Activated T-cell treated with anti-CD3 and anti-CD28 coated beads, Interleukin-2, amount 50 U/mL, for 4 hours (primary cell): ENCODE measurements around the gene AKT3. TPM values are rescaled to one million over a fixed set of nuclear protein-coding genes. Genes with fewer than 3 reads are reported as not detected.
"Not testable (repeated sequence)": the region's sequence is repeated elsewhere in the genome, so short reads cannot be mapped to it uniquely, and the experiment has no call there.

Experiments used
- ATAC-seq, 2 donors: fragments of 200-7000 bp; cut with Tn5 transposase; one replicate each; pipeline ENCODE4 v1.10.0; 2021
- DNase-seq: peaks from one replicate; pipeline ENCODE4 v3.0.0-alpha.2; 2020
- H3K27me3 Mint-ChIP-seq: one replicate; pipeline ENCODE4 v1.8.0; 2021; ENCODE audit warnings: low read depth, mixed read lengths
- H3K36me3 Mint-ChIP-seq: one replicate; pipeline ENCODE4 v1.8.0; 2022; ENCODE audit warnings: mixed read lengths; ENCODE audit not compliant: insufficient read depth
- H3K4me1 Mint-ChIP-seq: one replicate; pipeline ENCODE4 v1.8.0; 2021; ENCODE audit warnings: low read depth, mixed read lengths
- H3K4me3 Mint-ChIP-seq: one replicate; pipeline ENCODE4 v1.8.0; 2021; ENCODE audit warnings: mild to moderate bottlenecking, moderate library complexity, mixed read lengths
- H3K9me3 Mint-ChIP-seq: one replicate; pipeline ENCODE4 v1.8.0; 2021; ENCODE audit warnings: mixed read lengths
- total RNA-seq, 3 donors: library from RNA; stranded (reverse); gene quantifications; one replicate each; pipeline ENCODE4 v1.2.1, GENCODE V29; 2021

The AKT3 gene
- total RNA-seq, 3 donors from 2014 or later: 17.9 to 19.1 (median 18.3) TPM

DNA sequence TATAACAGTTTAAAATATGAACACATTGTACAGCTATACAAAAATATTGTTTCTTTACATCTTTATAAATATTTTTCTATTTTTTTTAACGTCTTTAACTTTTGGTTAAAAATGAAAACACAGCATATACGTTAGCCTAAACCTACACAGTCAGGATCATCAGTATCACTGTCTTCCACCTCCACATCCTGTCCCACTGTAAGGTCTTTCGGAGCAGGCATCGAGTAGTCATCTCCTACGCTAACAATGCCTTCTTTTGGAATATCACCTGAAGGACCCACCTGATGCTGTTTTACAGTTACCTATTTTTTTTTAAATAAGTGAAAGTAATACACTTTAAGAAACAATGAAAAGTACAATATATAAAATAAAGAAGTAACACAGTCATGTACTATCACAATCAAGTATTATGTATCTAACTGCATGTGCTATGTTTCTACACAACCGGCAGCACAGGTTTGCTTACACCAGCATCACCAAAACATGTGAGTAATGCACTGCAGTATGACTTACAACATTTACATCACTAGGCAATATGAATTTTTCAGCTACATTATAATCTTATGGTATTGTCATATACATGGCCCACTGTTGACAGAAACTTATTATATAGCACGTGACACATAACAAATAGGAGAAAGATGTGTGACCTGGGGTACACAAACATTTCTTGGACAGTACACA is 254.4 kb downstream of the AKT3 start:
- ATAC-seq (peak; percentile 76 to 82), DNase-seq (no peak)
- H3K4me3 Mint-ChIP-seq: peak overlapping the region; percentile 69

GRCh38 chr1:243594455-243594854 is 255.6 kb downstream of the AKT3 start:
- peaks cover 15% of the 10 kb centered on the region for H3K9me3 Mint-ChIP-seq
- H3K36me3 Mint-ChIP-seq: peaks cover 36% of the 10 kb centered on the region
- no peak for DNase-seq
- ATAC-seq: no peak
- H3K4me3 Mint-ChIP-seq: no peak overlapping the region
- peaks cover 36% of the 10 kb centered on the region for H3K4me1 Mint-ChIP-seq
- H3K27me3 Mint-ChIP-seq: no peaks in the 10 kb centered on the region

More for the DNA sequence above, 254.4 kb downstream of the AKT3 start:
- peaks cover 4% of the 10 kb centered on the region for H3K9me3 Mint-ChIP-seq
- no peaks in the 10 kb centered on the region for H3K27me3 Mint-ChIP-seq
- H3K4me1 Mint-ChIP-seq: peaks cover 39% of the 10 kb centered on the region
- H3K36me3 Mint-ChIP-seq: peaks cover 26% of the 10 kb centered on the region

DNA sequence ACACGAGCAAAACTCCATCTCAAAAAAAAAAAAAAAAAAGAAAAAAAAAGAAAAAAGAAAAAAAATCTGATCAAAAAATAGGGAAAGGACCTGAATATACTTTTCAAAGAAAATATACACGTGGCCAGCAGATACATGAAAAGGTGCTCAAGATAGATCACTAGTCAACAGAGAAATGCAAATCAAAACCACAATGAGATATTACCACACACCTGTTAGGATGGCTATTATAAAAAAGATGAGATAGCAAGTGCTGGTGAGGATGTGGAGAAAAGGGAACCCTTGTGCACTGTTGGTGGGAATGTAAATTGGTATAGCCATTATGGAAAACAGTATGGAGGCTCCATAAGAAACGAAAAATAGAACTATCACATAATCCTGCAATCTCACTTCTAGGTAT is 260.8 kb downstream of the AKT3 start:
- H3K4me3 Mint-ChIP-seq, DNase-seq, H3K27me3 Mint-ChIP-seq, ATAC-seq: not testable (repeated sequence)
- Mint-ChIP-seq H3K4me1 (peaks cover 18% of the 10 kb centered on the region), H3K36me3 (peaks cover 63% of the 10 kb centered on the region), H3K9me3 (peaks cover 24% of the 10 kb centered on the region)

DNA sequence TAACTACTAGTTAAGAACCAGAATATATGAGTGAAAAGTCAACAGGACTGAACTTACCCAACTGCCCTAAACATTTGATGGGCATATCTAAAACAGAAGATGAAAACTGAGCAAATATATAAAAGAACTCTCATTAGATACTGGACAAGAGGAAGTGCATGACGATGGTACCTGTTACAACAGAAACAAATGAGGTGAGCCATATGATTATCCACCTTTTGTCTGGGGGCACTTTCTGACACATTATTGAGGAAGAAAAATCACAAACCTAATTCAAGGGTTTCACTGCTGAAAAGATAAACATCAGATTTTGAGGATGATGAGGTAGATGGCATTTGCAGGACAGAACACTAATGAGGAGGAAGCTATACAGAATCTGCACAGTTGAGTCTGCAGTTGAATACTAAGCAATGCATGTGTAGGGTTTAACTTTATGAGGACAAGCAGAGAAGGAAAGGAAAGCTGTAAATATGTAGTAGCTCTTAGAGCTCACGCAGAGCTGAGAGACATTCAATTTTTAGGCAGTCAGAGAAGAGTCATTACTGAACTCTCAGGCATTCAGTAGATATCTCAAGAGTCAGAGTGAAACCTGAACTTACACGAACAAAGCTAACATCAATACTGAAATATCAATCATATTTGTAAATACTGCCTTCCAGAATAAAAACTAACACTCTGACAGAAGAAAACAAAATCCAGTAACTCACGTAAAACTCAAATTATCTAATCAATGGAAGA is 262.1 kb downstream of the AKT3 start:
- H3K4me3 Mint-ChIP-seq: no peak overlapping the region
- no peak for DNase-seq
- peaks cover 69% of the 10 kb centered on the region for H3K36me3 Mint-ChIP-seq
- peak; percentile 73 to 88 for ATAC-seq
- peaks cover 20% of the 10 kb centered on the region for H3K4me1 Mint-ChIP-seq
- H3K27me3 Mint-ChIP-seq: no peaks in the 10 kb centered on the region
- H3K9me3 Mint-ChIP-seq: peaks cover 37% of the 10 kb centered on the region

DNA sequence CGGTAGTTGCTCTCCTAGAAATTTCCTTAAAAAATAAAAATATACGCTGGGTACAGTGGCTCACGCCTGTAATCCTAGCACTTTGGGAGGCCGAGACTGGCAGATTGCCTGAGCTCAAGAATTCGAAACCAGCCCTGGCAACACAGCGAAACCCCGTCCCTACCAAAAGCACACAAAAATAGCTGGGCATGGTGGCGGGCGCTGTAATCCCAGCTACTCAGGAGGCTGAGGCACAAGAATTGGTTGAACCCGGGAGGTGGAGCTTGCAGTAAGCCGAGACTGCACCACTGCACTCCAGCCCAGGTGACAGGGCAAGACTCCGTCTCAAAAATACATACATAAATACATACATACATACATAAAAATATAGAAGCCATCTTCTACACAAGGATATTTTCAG is 262.8 kb downstream of the AKT3 start:
- Mint-ChIP-seq H3K4me1 (peaks cover 20% of the 10 kb centered on the region), H3K27me3 (no peaks in the 10 kb centered on the region), H3K9me3 (peaks cover 43% of the 10 kb centered on the region), H3K36me3 (peaks cover 68% of the 10 kb centered on the region), H3K4me3 (no peak overlapping the region)
- no peak for ATAC-seq
- no peak for DNase-seq

- DNase-seq (no peak), ATAC-seq (no peak)
- Mint-ChIP-seq H3K9me3 (peaks cover 50% of the 10 kb centered on the region), H3K36me3 (peaks cover 64% of the 10 kb centered on the region), H3K27me3 (no peaks in the 10 kb centered on the region), H3K4me1 (peaks cover 20% of the 10 kb centered on the region), H3K4me3 (no peak overlapping the region)
Measured at GRCh38 chr1:243585982-243586381, 264.1 kb downstream of the AKT3 start.

GRCh38 chr1:243582326-243582725 is 267.7 kb downstream of the AKT3 start:
- Mint-ChIP-seq H3K4me1 (peaks cover 4% of the 10 kb centered on the region), H3K27me3 (no peaks in the 10 kb centered on the region), H3K4me3 (no peak overlapping the region), H3K9me3 (peaks cover 40% of the 10 kb centered on the region), H3K36me3 (peaks cover 66% of the 10 kb centered on the region)
- ATAC-seq (no peak), DNase-seq (no peak)

DNA sequence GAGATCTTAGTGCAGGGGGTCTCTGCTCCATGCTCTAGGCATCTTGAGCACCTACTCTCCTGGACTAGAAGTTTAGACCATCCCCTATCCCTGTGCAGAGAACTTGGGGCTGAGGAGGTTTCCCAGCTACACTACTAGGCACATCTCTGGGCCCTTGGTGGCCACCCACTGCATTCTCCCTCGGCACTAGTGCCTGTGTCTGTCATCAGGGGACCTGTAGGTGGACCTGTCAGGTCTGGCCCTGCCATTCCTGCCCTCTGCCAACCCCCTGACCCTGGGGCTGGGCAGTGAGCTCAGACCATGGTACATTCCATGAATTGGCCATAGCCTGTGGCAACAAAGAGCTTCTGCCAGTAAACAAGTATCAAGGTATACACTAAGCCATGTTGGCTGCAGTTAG is 269.1 kb downstream of the AKT3 start:
- no peaks in the 10 kb centered on the region for H3K27me3 Mint-ChIP-seq
- ATAC-seq (no peak), DNase-seq (no peak)
- peaks cover 46% of the 10 kb centered on the region for H3K9me3 Mint-ChIP-seq
- H3K36me3 Mint-ChIP-seq: peaks cover 69% of the 10 kb centered on the region
- H3K4me3 Mint-ChIP-seq: no peak overlapping the region
- H3K4me1 Mint-ChIP-seq: peaks cover 6% of the 10 kb centered on the region

DNA sequence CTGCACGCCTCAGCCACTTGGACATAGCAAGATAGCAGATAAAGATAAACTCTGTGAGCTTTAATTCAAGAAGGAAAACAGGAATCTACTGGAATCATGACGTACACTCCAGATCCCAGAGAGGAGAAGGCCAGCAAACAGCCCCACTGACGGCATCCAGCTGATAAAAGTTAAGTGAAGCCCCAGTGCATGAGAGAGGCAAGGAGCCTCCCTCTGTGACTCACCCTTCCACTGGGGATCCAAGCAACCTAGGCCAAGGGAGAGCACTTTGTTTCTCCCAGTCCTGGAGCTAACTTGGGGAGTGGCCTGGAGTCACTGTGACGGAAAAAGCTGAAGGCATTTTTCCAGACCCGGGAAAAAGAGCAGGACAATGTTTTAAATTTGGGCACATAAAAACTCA is 270.0 kb downstream of the AKT3 start:
- no peak overlapping the region for H3K4me3 Mint-ChIP-seq
- H3K9me3 Mint-ChIP-seq: peaks cover 43% of the 10 kb centered on the region
- no peaks in the 10 kb centered on the region for H3K27me3 Mint-ChIP-seq
- no peak for DNase-seq
- H3K36me3 Mint-ChIP-seq: peaks cover 61% of the 10 kb centered on the region
- peaks cover 5% of the 10 kb centered on the region for H3K4me1 Mint-ChIP-seq
- no peak for ATAC-seq

DNA sequence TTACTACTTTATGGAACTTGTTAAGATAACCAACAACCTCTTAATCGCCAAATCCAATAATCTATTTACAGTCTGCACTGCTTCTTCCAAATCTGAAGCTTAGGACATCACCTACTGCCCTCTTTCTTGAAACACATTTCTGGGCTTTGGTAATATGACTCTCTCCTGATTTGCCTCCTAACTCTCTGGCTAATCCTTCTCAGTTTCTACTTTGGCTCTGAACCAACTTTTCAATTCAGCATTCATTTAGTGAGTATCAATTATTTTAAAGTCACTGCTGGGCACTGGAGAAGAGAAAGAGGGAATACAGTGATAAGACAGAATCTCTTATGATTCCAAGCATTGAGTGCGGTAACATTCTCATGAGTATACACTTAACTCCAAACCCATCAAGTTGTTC is 275.0 kb downstream of the AKT3 start:
- H3K36me3 Mint-ChIP-seq: peaks cover 46% of the 10 kb centered on the region
- no peaks in the 10 kb centered on the region for H3K27me3 Mint-ChIP-seq
- no peak for ATAC-seq

GRCh38 chr1:243572940-243573339 is 277.1 kb downstream of the AKT3 start:
- ATAC-seq (no peak), DNase-seq (no peak)
- Mint-ChIP-seq H3K36me3 (peaks cover 38% of the 10 kb centered on the region), H3K4me1 (peaks cover 3% of the 10 kb centered on the region), H3K9me3 (peaks cover 7% of the 10 kb centered on the region), H3K27me3 (no peaks in the 10 kb centered on the region), H3K4me3 (no peak overlapping the region)

More for the DNA sequence above, 275.0 kb downstream of the AKT3 start:
- peaks cover 11% of the 10 kb centered on the region for H3K9me3 Mint-ChIP-seq
- no peak overlapping the region for H3K4me3 Mint-ChIP-seq
- peaks cover 3% of the 10 kb centered on the region for H3K4me1 Mint-ChIP-seq
- no peak for DNase-seq

DNA sequence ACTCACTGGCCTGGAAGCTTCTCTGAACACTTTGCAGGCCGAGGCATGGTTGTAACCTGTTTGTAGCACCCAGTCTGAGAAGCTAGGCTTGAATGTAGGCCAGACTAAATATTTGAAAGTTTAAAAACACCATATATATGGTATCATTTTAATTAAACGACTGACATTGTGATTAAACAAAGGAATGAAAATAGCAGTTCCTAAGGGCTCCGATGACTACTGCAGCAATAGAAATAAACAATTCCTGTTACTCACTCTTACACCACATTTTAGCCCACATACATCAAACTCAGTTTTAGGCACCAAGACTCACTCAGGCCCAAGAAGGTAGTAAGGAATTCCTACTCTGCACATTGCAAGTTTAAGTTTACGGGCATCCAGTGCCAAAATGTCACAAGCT is 281.2 kb downstream of the AKT3 start:
- Mint-ChIP-seq H3K27me3 (no peaks in the 10 kb centered on the region), H3K36me3 (peaks cover 35% of the 10 kb centered on the region), H3K4me1 (no peaks in the 10 kb centered on the region), H3K9me3 (no peaks in the 10 kb centered on the region), H3K4me3 (no peak overlapping the region)
- DNase-seq (no peak), ATAC-seq (no peak)

DNA sequence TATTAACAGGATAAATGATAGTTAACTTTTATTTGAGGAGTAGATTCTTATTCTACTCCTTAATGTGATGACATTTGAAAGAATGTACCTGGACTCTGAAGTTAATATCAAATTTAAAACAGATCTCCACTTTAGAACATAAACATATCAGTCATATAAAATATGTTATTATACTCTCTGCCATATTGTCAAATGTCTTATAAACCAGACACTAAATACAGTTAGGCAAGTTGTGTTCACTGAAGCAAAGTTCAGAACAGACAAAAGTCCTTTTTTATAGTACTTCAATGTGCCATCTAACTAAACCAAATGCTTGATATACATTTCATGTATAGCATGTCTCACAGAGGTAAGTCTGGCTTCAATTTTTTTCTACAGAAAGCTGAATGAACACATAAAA is 285.2 kb downstream of the AKT3 start:
- ATAC-seq: no peak
- H3K9me3 Mint-ChIP-seq: peaks cover 7% of the 10 kb centered on the region
- DNase-seq: no peak
- no peaks in the 10 kb centered on the region for H3K27me3 Mint-ChIP-seq
- peaks cover 1% of the 10 kb centered on the region for H3K4me1 Mint-ChIP-seq
- H3K4me3 Mint-ChIP-seq: no peak overlapping the region
- peaks cover 40% of the 10 kb centered on the region for H3K36me3 Mint-ChIP-seq

GRCh38 chr1:243563732-243564131 is 286.3 kb downstream of the AKT3 start:
- peaks cover 7% of the 10 kb centered on the region for H3K9me3 Mint-ChIP-seq
- no peak overlapping the region for H3K4me3 Mint-ChIP-seq
- H3K36me3 Mint-ChIP-seq: peaks cover 39% of the 10 kb centered on the region
- no peak for ATAC-seq
- DNase-seq: no peak
- peaks cover 2% of the 10 kb centered on the region for H3K4me1 Mint-ChIP-seq
- no peaks in the 10 kb centered on the region for H3K27me3 Mint-ChIP-seq

- no peak for ATAC-seq
Measured at GRCh38 chr1:243562473-243562872, 287.6 kb downstream of the AKT3 start.

More at GRCh38 chr1:243562473-243562872, 287.6 kb downstream of the AKT3 start:
- peaks cover 7% of the 10 kb centered on the region for H3K9me3 Mint-ChIP-seq
- peaks cover 2% of the 10 kb centered on the region for H3K4me1 Mint-ChIP-seq
- no peak for DNase-seq
- no peak overlapping the region for H3K4me3 Mint-ChIP-seq
- H3K27me3 Mint-ChIP-seq: no peaks in the 10 kb centered on the region
- peaks cover 30% of the 10 kb centered on the region for H3K36me3 Mint-ChIP-seq
